Lower leg skin (tissue), 4 donors: Measurements from ENCODE around the gene ABI2. TPM values are rescaled to one million over a fixed set of nuclear protein-coding genes. Genes with fewer than 3 reads are reported as not detected.

ENCODE experiments used
- DNase-seq, 2 donors: peaks; one replicate each; pipeline ENCODE4 v3.0.0-alpha.2; 2019; ENCODE audit warnings: low spot score in 2 of 2
- H3K4me3 ChIP-seq: fragments of 200-600 bp; sonication (generic); 2 replicates; pipeline ENCODE4 v1.5.1; 2017; ENCODE audit warnings: mild to moderate bottlenecking, low read depth; ENCODE audit not compliant: poor library complexity, severe bottlenecking
- POLR2A ChIP-seq, 2 donors: fragments of 450-650 bp; IDR thresholded peaks; one replicate each; pipeline ENCODE4 v1.6.1; 2016 to 2017; ENCODE audit warnings: antibody characterized with exemption in 2 of 2, mild to moderate bottlenecking in 1 of 2, moderate library complexity in 1 of 2
- WGBS, 2 donors: methylation state at CpG; one replicate each; pipeline ENCODE4 v1.1.5; 2018; 5-methylcytosine and 5-hydroxymethylcytosine counted together
- intact Hi-C: fragments of 100-400 bp; cut with DNase I; formaldehyde crosslinking; loops from one replicate; pipeline ENCODE4 v1.15.0; 2023; ENCODE audit warnings: low total_unique reads
- total RNA-seq, 4 donors: library from RNA; depleted of rRNA; stranded (reverse); fragments of >200 nt; gene quantifications; one replicate each; pipeline ENCODE4 v1.1.0, GENCODE V29; 2016
- TF ChIP-seq, protein P1 (sequence below), 3 donors: fragments of 450-650 bp; IDR thresholded peaks; one replicate each; pipeline ENCODE4 v1.5.1; 2016; ENCODE audit warnings: antibody characterized with exemption in 3 of 3, mild to moderate bottlenecking in 3 of 3, moderate library complexity in 2 of 3

The ABI2 gene
- total RNA-seq, 4 donors from 2014 or later = 5.4 to 23.5 (median 19.1) TPM

DNA sequence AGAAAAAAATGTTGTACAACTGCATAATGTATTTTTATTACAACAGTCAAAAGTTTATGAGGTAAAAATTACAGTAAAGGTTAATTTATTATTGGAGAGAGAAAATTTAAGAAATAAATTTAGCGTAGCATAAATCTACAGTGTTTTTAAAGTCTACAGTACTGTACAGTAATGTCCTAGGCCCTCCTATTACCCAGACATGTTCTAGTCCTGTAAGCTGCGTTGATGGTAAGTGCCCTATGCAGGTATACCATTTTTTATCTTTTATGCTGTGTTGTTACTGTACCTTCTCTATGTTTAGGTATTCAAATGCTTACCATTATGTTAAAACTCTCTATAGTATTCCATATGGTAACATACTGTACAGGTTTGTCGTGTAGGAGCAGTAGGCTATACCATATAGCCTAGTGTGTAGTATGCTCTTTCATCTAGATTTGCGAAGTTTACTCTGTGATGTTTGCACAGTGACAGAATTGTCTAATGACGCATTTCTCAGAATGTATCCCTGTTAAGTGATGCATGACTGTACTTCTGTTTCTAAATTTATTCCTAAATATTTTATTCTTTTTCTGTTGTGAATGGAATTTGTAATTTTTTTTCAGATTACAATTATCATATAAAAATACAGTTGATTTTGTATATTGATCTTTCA lies 24.5 kb downstream of the ABI2 start:
- DNase-seq = no peak
- intact Hi-C loops = no loop called here
- 93% methylated on average over 5 of the region's 5 CpGs for WGBS, 2 donors
- H3K4me3 ChIP-seq = no peak overlapping the region
- no peak for TF ChIP-seq POLR2A (IDR thresholded peaks at IDR 0.05)
- TF ChIP-seq, protein P1, sequence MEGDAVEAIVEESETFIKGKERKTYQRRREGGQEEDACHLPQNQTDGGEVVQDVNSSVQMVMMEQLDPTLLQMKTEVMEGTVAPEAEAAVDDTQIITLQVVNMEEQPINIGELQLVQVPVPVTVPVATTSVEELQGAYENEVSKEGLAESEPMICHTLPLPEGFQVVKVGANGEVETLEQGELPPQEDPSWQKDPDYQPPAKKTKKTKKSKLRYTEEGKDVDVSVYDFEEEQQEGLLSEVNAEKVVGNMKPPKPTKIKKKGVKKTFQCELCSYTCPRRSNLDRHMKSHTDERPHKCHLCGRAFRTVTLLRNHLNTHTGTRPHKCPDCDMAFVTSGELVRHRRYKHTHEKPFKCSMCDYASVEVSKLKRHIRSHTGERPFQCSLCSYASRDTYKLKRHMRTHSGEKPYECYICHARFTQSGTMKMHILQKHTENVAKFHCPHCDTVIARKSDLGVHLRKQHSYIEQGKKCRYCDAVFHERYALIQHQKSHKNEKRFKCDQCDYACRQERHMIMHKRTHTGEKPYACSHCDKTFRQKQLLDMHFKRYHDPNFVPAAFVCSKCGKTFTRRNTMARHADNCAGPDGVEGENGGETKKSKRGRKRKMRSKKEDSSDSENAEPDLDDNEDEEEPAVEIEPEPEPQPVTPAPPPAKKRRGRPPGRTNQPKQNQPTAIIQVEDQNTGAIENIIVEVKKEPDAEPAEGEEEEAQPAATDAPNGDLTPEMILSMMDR (IDR thresholded peaks at IDR 0.05) = no peak

DNA sequence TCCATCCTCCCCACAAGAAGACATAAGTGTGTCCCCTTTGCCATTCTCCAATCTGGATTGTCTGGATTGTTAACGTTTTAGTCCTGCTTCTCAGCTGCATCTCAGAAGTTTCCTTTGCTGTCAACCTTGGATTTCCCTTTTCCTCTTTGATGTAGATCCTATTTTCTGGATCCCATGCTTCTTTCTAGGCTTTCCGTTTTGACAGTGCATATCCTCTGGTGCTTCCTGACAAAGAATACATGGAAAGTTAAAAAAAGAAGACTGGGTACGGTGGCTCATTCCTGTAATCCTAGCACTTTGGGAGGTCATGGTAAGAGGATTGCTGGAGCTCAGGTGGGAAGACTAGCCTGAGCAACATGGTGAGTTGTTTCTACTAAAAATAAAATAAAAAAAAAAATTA lies 26.8 kb downstream of the ABI2 start:
- no peak overlapping the region for H3K4me3 ChIP-seq
- TF ChIP-seq, protein P1 (IDR thresholded peaks at IDR 0.05) = no peak
- no peak for TF ChIP-seq POLR2A (IDR thresholded peaks at IDR 0.05)
- no peak for DNase-seq
- intact Hi-C loops = no loop called here
- 80 to 83% methylated on average over 3 of the region's 3 CpGs for WGBS, 2 donors

DNA sequence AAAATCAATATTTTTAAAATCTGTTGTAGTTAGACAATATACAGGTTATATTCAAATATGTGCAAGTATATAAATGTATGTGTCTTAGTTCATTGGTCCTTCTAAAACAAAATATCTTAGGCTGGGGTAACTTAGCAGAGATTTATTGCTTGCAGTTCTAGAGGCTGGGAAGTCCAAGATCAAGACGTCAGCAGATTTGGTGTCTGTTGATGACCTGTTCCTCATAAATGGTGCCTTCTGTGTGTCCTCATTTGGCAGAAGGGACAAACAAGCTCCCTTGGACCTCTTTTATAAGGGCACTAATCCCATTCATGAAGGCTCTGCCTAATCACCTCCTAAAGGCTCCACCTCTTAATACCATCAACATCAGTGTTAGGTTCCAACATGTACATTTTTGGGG lies 31.3 kb downstream of the ABI2 start:
- no peak for DNase-seq
- TF ChIP-seq POLR2A (IDR thresholded peaks at IDR 0.05) = no peak
- TF ChIP-seq, protein P1 (IDR thresholded peaks at IDR 0.05) = no peak
- H3K4me3 ChIP-seq = no peak overlapping the region
- intact Hi-C loops = no loop called here
- 96 to 100% methylated on average over 1 of the region's 1 CpG for WGBS, 2 donors

DNA sequence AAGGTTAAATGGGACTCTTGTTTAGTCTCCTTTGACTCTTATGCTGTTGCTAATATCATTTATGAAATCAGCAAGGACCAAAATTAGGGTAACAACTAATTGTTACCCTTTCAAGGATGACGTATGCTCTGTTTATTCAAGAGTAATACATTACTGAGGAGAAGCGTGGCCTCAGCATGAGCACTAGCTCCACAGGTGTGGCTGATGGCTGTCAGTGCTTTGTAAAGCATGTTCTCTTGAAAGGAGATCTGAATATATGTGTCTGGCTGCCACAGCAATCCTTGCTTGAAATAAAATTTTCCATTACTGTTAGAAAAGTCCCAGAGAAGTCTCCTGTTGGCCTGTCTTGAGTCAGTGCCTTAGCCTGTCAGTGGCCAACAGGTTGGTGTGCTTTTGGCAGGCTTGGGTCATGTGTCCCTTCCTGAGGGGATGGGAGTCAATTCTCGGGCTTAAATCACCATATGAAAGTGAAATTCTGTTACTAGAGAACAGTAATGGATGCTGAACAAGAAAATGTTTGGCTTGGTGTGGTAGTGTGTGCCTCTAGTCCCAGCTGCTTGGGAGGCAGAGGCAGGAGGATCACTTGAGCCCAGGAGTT lies 32.7 kb downstream of the ABI2 start:
- DNase-seq = no peak
- 84 to 87% methylated on average over 3 of the region's 3 CpGs for WGBS, 2 donors
- intact Hi-C loops = no loop called here
- H3K4me3 ChIP-seq = no peak overlapping the region
- TF ChIP-seq, protein P1 (IDR thresholded peaks at IDR 0.05) = no peak
- no peak for TF ChIP-seq POLR2A (IDR thresholded peaks at IDR 0.05)

DNA sequence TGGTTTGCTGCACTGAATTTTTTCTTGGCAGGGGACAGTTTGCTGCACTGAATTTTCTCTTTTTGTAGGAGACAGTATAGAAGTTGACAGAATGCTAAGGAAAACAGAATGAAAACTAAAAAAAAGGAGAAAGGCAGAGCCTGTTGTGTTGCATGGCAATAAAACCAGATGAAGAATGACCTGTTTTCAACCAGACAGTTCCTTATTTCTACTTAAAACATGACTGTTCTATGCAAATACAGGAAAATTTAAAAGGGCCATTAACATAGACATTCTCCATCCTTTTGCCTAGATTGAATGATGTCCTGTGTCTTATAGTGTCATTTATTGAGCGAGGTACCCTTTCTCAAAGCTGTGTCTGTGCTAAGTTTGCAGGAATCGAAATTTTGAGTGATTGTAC lies 33.3 kb downstream of the ABI2 start:
- no peak for DNase-seq
- 63 to 64% methylated on average over 2 of the region's 2 CpGs for WGBS, 2 donors
- no peak overlapping the region for H3K4me3 ChIP-seq
- intact Hi-C loops = no loop called here
- TF ChIP-seq POLR2A (IDR thresholded peaks at IDR 0.05) = no peak
- TF ChIP-seq, protein P1 (IDR thresholded peaks at IDR 0.05) = no peak

DNA sequence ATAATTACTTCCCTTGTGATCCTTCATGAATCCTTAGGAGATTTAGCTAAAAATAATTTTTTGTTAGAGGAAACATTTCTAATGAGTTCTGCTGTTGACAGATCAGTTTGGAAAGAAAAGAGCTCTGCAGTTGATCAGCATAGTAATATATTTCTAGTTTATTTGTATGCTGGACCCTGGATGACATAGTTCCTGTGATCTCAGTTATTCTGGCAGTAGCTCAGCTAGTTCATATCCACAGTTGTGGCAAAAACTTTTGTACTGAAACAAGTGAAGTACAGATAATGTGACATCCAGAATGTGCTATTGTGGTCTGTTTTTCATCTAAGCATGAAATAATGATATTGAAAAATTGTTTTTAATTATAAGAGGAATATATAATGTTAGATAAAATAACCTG lies 33.7 kb downstream of the ABI2 start:
- H3K4me3 ChIP-seq = no peak overlapping the region
- no peak for TF ChIP-seq POLR2A (IDR thresholded peaks at IDR 0.05)
- TF ChIP-seq, protein P1 (IDR thresholded peaks at IDR 0.05) = no peak
- DNase-seq = no peak
- intact Hi-C loops = no loop called here
